T follicular helper cell (primary cell): Measurements from ENCODE around the gene SRA1.
A peak's percentile ranks its signal among the peaks of the same experiment; 100 is the strongest.

ENCODE experiments used
- DNase-seq: peaks from one replicate; pipeline ENCODE4 v3.0.0-alpha.2; 2020; ENCODE audit warnings: low read depth

The SRA1 gene

DNA sequence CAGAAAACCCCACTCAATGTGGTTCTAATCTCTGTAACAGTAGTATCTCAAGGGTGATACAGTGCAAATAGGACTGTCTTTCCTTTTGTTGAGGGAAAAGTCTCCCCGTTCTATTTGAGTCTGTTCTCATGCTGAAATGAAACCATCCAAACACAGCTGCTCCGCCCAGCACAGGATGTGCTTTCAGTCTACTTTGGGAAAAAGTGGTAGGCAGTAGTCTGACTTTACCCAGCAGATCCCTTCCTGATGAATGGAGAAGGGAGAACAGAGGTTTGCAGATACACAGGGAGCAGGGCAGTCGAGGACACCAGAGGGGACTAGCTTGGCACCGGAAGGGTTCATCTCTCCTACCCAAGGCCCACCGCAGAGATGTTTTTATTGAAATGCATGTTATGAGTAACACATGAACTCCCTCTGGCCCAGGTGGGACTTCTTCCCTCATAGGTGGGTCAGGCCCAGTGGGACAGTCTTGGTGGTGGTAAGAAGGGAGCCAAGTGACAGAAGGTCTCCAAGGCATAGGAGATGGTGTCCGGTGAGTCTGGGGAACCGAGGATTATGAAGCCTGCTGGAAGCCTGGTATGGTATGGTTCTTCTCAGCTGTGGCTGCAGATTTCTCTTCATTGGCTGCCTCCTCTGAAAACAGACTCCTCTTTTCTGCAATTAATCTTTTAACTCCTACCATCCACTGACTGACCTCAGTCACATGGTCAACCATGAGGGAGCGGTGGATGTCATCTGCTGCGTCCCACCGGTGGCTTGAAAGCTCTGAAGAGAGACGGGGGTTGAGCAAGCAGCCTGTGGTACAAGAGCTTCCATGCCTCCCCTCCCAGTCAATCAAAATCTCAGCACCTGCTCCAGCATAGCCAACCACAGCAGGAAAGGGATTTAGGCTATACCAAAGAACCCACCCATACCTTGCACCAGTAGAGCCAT is 6.9 kb downstream of the SRA1 start:
- DNase-seq: no peak

DNA sequence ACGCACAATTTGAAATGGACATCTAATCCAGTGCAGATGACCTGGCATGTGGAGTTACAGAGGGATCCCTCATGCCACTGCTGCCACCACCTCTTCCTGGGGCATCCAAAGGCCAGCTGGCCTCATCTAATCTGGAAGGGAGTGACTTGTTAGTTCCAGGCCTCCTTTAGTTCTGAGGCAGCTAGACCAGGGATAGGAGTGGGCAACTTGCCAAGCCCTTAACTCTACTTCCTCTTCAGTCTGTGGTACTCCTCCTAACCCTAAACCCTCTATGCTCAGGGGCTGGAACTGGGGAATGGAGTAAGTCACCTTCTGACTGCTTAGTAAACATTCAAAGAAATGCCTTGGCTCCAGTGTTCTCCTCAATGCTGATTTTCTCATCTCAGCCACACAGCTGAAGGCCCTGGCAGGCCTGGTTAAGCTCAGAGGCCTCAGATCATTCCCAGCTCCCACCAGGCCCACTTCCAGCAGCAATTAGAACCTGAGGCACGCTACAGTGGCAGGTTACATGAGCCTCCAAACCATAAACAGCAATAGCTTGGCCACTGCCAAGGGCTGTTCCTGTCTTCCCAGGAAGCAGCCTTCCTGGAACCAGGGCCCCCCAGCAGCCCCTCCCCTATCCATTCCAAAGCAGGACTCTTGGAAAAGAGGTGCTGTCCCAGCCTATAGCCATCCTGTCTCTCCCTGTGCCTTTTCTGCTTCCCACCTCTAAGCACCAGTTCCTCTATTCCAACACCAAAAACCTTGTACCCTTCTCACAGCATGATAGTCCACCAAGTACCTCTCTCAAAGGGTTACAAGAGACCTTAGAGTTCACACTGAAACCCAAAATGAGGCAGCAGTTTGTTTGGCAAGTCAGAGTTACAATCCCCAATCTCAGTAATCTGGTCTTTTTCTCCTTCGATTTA is 7.8 kb downstream of the SRA1 start:
- DNase-seq: no peak

DNA sequence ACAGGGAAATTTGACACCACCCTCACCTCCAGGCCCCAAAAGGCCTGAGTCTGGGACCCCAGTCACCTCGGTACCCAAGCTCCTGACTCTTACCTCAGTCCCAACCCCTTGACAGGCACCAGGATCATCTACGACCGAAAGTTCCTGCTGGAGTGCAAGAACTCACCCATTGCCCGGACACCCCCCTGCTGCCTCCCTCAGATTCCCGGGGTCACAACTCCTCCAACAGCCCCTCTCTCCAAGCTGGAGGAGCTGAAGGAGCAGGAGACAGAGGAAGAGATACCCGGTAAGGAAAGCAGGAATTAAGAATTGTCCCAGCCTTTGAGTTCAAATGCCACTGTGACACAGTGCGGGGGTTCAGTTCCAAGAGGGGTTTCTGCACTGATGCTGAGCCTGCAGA is 8.5 kb downstream of the SRA1 start:
- DNase-seq: no peak

DNA sequence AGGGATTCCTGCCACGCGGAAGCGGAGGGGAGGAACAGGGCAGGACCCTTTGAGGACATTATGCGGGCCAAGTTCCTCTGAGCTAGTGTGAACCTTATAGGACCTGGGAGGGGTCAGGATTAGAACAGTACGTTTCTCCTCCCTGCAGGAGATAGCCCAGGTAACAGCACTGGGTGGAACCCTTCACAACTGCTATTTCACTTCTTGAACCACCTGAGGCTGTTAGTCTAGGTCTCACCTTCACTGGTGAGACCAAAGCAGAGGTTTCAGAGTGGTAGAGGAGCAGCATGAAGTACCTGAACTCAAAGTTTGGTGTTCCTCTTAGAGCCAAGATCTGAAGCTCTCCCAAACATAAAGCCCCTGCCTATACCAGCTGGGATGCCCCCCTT is 9.0 kb downstream of the SRA1 start:
- no peak for DNase-seq

DNA sequence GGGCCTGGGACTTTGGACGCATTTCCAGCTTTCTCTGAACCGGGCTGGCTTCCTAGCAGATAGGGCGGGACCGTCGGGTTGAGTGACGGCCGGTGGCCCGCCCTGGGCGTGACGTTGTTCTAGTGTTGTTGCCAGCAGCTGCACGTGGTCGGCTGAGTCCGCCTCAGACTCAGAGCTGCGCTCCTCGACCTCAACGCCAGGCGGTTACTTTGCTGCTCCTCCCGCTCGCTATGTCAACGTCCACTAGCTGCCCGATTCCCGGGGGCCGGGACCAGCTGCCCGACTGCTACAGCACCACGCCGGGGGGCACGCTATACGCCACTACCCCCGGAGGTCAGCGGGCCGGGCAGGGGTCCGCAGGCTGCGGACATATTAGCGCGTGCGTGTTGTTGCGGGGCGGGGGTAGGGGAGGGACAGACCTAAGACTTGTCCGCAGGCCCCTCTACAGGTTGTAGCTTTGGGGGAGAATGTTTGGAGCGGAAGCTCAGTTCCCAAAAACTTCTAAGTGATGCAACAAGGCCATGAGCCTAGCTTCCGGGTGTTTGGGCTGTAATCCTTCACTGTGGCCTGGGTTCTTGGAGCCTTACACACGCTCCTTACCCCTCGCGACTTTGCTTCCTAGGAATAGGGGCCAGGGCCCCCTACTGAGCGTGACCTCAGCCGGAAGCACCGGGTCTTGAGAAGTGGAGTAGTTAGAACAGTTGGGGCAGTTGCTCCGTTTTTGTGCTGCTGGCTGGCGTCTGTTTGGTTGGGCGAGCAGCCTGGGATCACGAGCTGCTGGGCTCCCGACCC is 9.6 kb downstream of the SRA1 start, which contains the start of gene EIF4EBP3:
Gene EIF4EBP3, plus strand, starts transcription at position 155 of the 792 bp plus-strand sequence. Its CDS starts 76 bp downstream, at position 231.
- DNase-seq: peak; percentile 84

GRCh38 chr5:140546851-140547507 is 10.3 kb downstream of the SRA1 start:
- no peak for DNase-seq

GRCh38 chr5:140545606-140546005 is 11.7 kb downstream of the SRA1 start:
- no peak for DNase-seq

- DNase-seq: no peak
These were observed 12.3 kb downstream of the SRA1 start for GRCh38 chr5:140544986-140545385.

GRCh38 chr5:140542972-140543371 is 14.3 kb downstream of the SRA1 start:
- no peak for DNase-seq

DNA sequence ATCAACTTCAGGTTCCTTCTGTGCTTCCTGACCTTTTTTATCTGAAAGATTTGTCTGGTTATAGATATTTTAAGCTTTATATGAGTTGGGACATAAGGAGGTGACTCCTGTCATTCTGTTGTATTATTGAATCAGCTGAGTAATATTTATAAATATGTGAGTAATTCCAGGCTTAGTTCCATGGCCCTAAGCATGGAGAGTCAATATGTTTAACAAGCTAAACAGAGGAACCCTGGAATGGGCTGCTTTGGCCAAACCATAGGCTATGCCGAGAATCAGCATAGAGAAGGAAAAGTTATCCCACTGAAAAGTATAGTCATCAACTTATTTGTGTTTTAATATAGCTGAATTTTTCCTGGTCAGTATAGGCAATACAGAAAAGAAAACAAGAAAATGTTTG is 17.0 kb downstream of the SRA1 start:
- DNase-seq: no peak

DNA sequence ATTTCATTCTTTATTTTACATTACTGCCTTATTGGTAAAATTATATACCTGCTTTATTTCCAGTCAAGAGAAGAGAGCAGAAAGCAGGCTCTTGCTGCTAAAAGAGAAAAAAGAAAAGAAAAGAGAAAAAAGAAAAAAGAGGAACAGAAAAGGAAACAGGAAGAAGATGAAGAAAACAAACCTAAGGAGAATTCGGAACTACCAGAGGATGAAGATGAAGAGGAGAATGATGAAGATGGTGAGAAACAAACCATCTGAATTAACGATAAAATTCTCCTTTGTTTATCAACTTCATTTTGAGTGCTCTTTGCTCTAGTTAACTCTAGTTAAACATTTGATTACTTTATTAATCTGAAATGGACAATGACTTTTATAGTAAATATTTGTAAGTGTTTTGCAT is 33.3 kb downstream of the SRA1 start:
- DNase-seq: no peak

- no peak for DNase-seq
These were observed 44.1 kb downstream of the SRA1 start for GRCh38 chr5:140513124-140513523.

DNA sequence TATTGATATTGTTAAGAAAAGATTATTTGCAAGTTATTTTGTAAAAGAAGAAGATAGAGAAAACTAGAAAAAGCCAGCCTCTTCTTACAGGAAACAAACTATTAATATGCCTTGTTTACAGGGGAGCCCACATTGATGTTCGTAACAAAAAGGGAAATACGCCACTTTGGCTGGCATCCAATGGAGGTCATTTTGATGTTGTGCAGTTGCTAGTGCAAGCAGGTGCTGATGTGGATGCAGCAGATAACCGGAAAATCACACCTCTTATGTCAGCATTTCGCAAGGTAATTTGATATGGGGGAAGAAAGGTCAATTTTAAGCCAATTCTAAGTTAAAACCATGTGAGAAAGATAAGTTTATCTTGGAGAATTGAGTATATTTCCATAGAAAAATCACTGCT is 47.4 kb downstream of the SRA1 start:
- no peak for DNase-seq

GRCh38 chr5:140502834-140503233 is 54.4 kb downstream of the SRA1 start:
- DNase-seq: no peak
